Stomach smooth muscle (tissue), 2 donors: ENCODE results near the gene LINS1.
A peak's percentile ranks its signal among the peaks of the same experiment; 100 is the strongest.

Experiments
- H3K27ac ChIP-seq: one replicate; pipeline ENCODE4 v1.7.0; 2013; ENCODE audit warnings: mild to moderate bottlenecking, low read length, inconsistent platforms
- H3K27me3 ChIP-seq, 2 donors: one replicate each; pipeline ENCODE4 v1.7.0; 2013; ENCODE audit warnings: low read length in 2 of 2; ENCODE audit not compliant: insufficient read depth in 2 of 2, control insufficient read depth in 1 of 2
- H3K36me3 ChIP-seq, 2 donors: one replicate each; pipeline ENCODE4 v1.7.0; 2013; ENCODE audit warnings: low read length in 2 of 2; ENCODE audit not compliant: control insufficient read depth in 2 of 2, insufficient read depth in 2 of 2
- H3K4me1 ChIP-seq: one replicate; pipeline ENCODE4 v1.7.0; 2013; ENCODE audit warnings: low read length; ENCODE audit not compliant: control insufficient read depth, insufficient read depth
- H3K4me3 ChIP-seq, 2 donors: one replicate each; pipeline ENCODE4 v1.7.0; 2013; ENCODE audit warnings: low read length in 2 of 2
- H3K9ac ChIP-seq, 2 donors: one replicate each; pipeline ENCODE4 v1.7.0; 2013; ENCODE audit warnings: low read length in 2 of 2, mild to moderate bottlenecking in 1 of 2
- H3K9me3 ChIP-seq, 2 donors: one replicate each; pipeline ENCODE4 v1.7.0; 2013; ENCODE audit warnings: low read length in 2 of 2; ENCODE audit not compliant: control insufficient read depth in 2 of 2
- donor health status: healthy.
- donor health status: Pancreatic carcinoma.

The LINS1 gene

GRCh38 chr15:100602064-100602822 lies at the start of gene LINS1, which contains the start of gene ASB7:
TSS of gene LINS1 (minus strand) at chr15:100602184. CDS start at chr15:100580842, 21,342 bp downstream.
TSS of gene ASB7 (plus strand) at chr15:100602589. CDS start at chr15:100612217, 9,628 bp downstream.
- Histone ChIP-seq H3K9ac (peak within 1 kb of the TSS; percentile 84 to 97), H3K9me3 (no peaks in the 10 kb centered on the region), H3K27ac (peak within 1 kb of the TSS; percentile 62), H3K27me3 (no peaks in the 10 kb centered on the region), H3K36me3 (no peaks in the 10 kb centered on the region), H3K4me1 (peaks cover 15% of the 10 kb centered on the region), H3K4me3 (peak within 1 kb of the TSS; percentile 83 to 99)

- Histone ChIP-seq H3K27ac (no peak overlapping the region), H3K36me3 (peaks cover 3% of the 10 kb centered on the region in 2 donors), H3K9me3 (no peaks in the 10 kb centered on the region), H3K4me3 (no peak overlapping the region), H3K27me3 (no peaks in the 10 kb centered on the region), H3K4me1 (no peaks in the 10 kb centered on the region), H3K9ac (no peak overlapping the region)
Observed at GRCh38 chr15:100651253-100651652, 49.3 kb upstream of the LINS1 start.

GRCh38 chr15:100650685-100651084 lies 48.7 kb upstream of the LINS1 start:
- Histone ChIP-seq H3K36me3 (peaks cover 3% of the 10 kb centered on the region in 2 donors), H3K27me3 (no peaks in the 10 kb centered on the region), H3K9me3 (no peaks in the 10 kb centered on the region), H3K4me3 (no peak overlapping the region), H3K4me1 (no peaks in the 10 kb centered on the region), H3K27ac (no peak overlapping the region), H3K9ac (no peak overlapping the region)

- no peaks in the 10 kb centered on the region for H3K27me3 ChIP-seq
- H3K36me3 ChIP-seq, result peaks cover 3% of the 10 kb centered on the region in 2 donors
- H3K9me3 ChIP-seq, result no peaks in the 10 kb centered on the region
- no peak overlapping the region for H3K4me3 ChIP-seq
- no peak overlapping the region for H3K9ac ChIP-seq
- H3K4me1 ChIP-seq, result no peaks in the 10 kb centered on the region
- H3K27ac ChIP-seq, result no peak overlapping the region
Observed at GRCh38 chr15:100648951-100649350, 47.0 kb upstream of the LINS1 start.

- Histone ChIP-seq H3K27me3 (no peaks in the 10 kb centered on the region), H3K4me1 (no peaks in the 10 kb centered on the region), H3K36me3 (peaks cover 0 to 3% of the 10 kb centered on the region in 2 donors), H3K27ac (no peak overlapping the region), H3K4me3 (no peak overlapping the region), H3K9ac (no peak overlapping the region), H3K9me3 (no peaks in the 10 kb centered on the region)
Observed at GRCh38 chr15:100645671-100646070, 43.7 kb upstream of the LINS1 start.

- Histone ChIP-seq H3K4me3 (no peak overlapping the region), H3K36me3 (no peaks in the 10 kb centered on the region), H3K4me1 (peaks cover 2% of the 10 kb centered on the region), H3K27me3 (no peaks in the 10 kb centered on the region), H3K9me3 (no peaks in the 10 kb centered on the region), H3K9ac (no peak overlapping the region), H3K27ac (no peak overlapping the region)
Observed at GRCh38 chr15:100642950-100643338, 41.0 kb upstream of the LINS1 start.

GRCh38 chr15:100642213-100642949 lies 40.4 kb upstream of the LINS1 start:
- Histone ChIP-seq H3K9me3 (no peaks in the 10 kb centered on the region), H3K9ac (no peak overlapping the region), H3K27me3 (no peaks in the 10 kb centered on the region), H3K36me3 (no peaks in the 10 kb centered on the region), H3K4me3 (no peak overlapping the region), H3K27ac (no peak overlapping the region), H3K4me1 (peaks cover 2% of the 10 kb centered on the region)

- no peak overlapping the region for H3K4me3 ChIP-seq
- no peaks in the 10 kb centered on the region for H3K36me3 ChIP-seq
- no peaks in the 10 kb centered on the region for H3K27me3 ChIP-seq
- no peak overlapping the region for H3K27ac ChIP-seq
- no peaks in the 10 kb centered on the region for H3K9me3 ChIP-seq
- H3K9ac ChIP-seq, result no peak overlapping the region
- H3K4me1 ChIP-seq, result peaks cover 13% of the 10 kb centered on the region
Observed at GRCh38 chr15:100638177-100638730, 36.3 kb upstream of the LINS1 start.

- H3K9ac ChIP-seq, result no peak overlapping the region
- H3K9me3 ChIP-seq, result no peaks in the 10 kb centered on the region
- no peaks in the 10 kb centered on the region for H3K27me3 ChIP-seq
- peaks cover 13% of the 10 kb centered on the region for H3K4me1 ChIP-seq
- H3K36me3 ChIP-seq, result peaks cover 12 to 14% of the 10 kb centered on the region in 2 donors
- H3K4me3 ChIP-seq, result no peak overlapping the region
- no peak overlapping the region for H3K27ac ChIP-seq
Observed at GRCh38 chr15:100635406-100636071, 33.6 kb upstream of the LINS1 start.

GRCh38 chr15:100633763-100634075 lies 31.7 kb upstream of the LINS1 start:
- Histone ChIP-seq H3K9ac (no peak overlapping the region), H3K27me3 (no peaks in the 10 kb centered on the region), H3K36me3 (peaks cover 14 to 22% of the 10 kb centered on the region in 2 donors), H3K4me3 (no peak overlapping the region), H3K9me3 (no peaks in the 10 kb centered on the region), H3K4me1 (peaks cover 11% of the 10 kb centered on the region), H3K27ac (no peak overlapping the region)
